Aorta (tissue), 5 donors: ENCODE data around the gene FALEC. TPM values are rescaled to one million over a fixed set of nuclear protein-coding genes. Genes with fewer than 3 reads are reported as not detected.

Experiments used
- ATAC-seq: fragments of 200-7000 bp; cut with Tn5 transposase; one replicate; pipeline ENCODE4 v1.9.1; 2022; ENCODE audit warnings: moderate library complexity; ENCODE audit not compliant: low FRiP score
- DNase-seq, 2 donors: peaks; one replicate each; pipeline ENCODE4 v3.0.0-alpha.2; 2020
- H3K27ac ChIP-seq, 2 donors: one replicate each; pipeline ENCODE4 v1.5.1; 2013; ENCODE audit warnings: low read length in 2 of 2, mild to moderate bottlenecking in 2 of 2, moderate library complexity in 2 of 2, control low read depth in 1 of 2, inconsistent platforms in 1 of 2, low read depth in 1 of 2
- H3K27me3 ChIP-seq, 2 donors: one replicate each; pipeline ENCODE4 v1.6.1; 2013; ENCODE audit warnings: control low read depth in 1 of 2, low read length in 1 of 2, mild to moderate bottlenecking in 1 of 2, moderate library complexity in 1 of 2; ENCODE audit not compliant: insufficient read depth in 2 of 2, control insufficient read depth in 1 of 2
- H3K36me3 ChIP-seq, 2 donors: one replicate each; pipeline ENCODE4 v1.6.1; 2013; ENCODE audit warnings: control low read depth in 1 of 2, low read length in 1 of 2, mild to moderate bottlenecking in 1 of 2; ENCODE audit not compliant: insufficient read depth in 2 of 2, control insufficient read depth in 1 of 2
- H3K4me1 ChIP-seq, 2 donors: one replicate each; pipeline ENCODE4 v1.6.1; 2013; ENCODE audit warnings: low read length in 2 of 2, control low read depth in 1 of 2, mild to moderate bottlenecking in 1 of 2, moderate library complexity in 1 of 2; ENCODE audit not compliant: insufficient read depth in 2 of 2, control insufficient read depth in 1 of 2
- H3K4me3 ChIP-seq, 2 donors: one replicate each; pipeline ENCODE4 v1.5.1; 2013; ENCODE audit warnings: low read length in 2 of 2, control low read depth in 1 of 2, mild to moderate bottlenecking in 1 of 2
- H3K9me3 ChIP-seq: one replicate; pipeline ENCODE4 v1.6.1; 2013; ENCODE audit warnings: mild to moderate bottlenecking, low read length; ENCODE audit not compliant: control insufficient read depth
- WGBS, 2 donors: extraction: QIAGEN DNeasy Blood & Tissue Kit; methylation state at CpG; one replicate each; pipeline ENCODE4 v1.1.7; 2013; 5-methylcytosine and 5-hydroxymethylcytosine counted together
- intact Hi-C, 2 donors: fragments of 100-400 bp; cut with DNase I; formaldehyde crosslinking; loops; one replicate each; pipeline versions ENCODE4 v1.14.2 to v1.15.0; 2022
- polyA plus RNA-seq, 2 donors: library from polyadenylated mRNA; stranded (reverse); fragments of 200-250 nt; gene quantifications; one replicate each; pipeline ENCODE4 v1.2.3, GENCODE V29; 2013
- total RNA-seq, 2 donors: library from RNA; stranded (reverse); fragmentation: NEBNext Ultra II Directional; extraction: Animal tissue kit (Norgen Biotek cat#: 25700); gene quantifications; one replicate each; pipeline ENCODE4 v1.2.1, GENCODE V29; 2021
- donor health status: healthy with polysubstance abuse.
- donor health status: Bipolar disorder and iron deficiency.
- donor health status: DM: no; HTN: no; CAD: no.
- donor health status: DM: no; HTN: no; CAD: no.
- donor health status: DM: yes; HTN: yes; CAD: no.

FALEC gene
- total and polyA plus RNA-seq, 4 donors, result 0.99 to 1.1 TPM; not detected in 2

DNA sequence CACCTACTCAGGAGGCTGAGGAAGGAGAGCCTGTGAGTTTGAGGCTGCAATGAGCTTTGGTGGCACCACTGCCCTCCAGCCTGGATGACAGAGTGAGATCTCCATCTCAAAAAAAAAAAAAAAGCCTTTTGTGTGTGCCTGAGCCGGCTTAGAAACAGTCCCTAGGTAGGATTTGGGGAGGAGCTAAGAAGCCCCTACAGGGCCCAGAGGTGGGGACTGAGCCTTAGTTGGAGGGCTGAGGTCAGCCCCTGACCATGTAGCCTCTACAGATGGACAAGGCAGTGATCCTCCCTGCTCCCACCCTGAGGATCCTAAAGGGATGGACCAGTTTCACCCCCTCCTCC, 36.2 kb downstream of the FALEC start:
- no peak for DNase-seq
- Histone ChIP-seq H3K36me3 (no peaks in the 10 kb centered on the region), H3K4me1 (peaks cover 0 to 3% of the 10 kb centered on the region in 2 donors), H3K27me3 (no peaks in the 10 kb centered on the region), H3K4me3 (no peak overlapping the region), H3K27ac (peak overlapping the region in 1 of 2 donors; percentile 6), H3K9me3 (no peaks in the 10 kb centered on the region)
- intact Hi-C loops, result no loop called here
- 25 to 42% methylated on average over 1 of the region's 1 CpG for WGBS, 2 donors
- ATAC-seq, result no peak

DNA sequence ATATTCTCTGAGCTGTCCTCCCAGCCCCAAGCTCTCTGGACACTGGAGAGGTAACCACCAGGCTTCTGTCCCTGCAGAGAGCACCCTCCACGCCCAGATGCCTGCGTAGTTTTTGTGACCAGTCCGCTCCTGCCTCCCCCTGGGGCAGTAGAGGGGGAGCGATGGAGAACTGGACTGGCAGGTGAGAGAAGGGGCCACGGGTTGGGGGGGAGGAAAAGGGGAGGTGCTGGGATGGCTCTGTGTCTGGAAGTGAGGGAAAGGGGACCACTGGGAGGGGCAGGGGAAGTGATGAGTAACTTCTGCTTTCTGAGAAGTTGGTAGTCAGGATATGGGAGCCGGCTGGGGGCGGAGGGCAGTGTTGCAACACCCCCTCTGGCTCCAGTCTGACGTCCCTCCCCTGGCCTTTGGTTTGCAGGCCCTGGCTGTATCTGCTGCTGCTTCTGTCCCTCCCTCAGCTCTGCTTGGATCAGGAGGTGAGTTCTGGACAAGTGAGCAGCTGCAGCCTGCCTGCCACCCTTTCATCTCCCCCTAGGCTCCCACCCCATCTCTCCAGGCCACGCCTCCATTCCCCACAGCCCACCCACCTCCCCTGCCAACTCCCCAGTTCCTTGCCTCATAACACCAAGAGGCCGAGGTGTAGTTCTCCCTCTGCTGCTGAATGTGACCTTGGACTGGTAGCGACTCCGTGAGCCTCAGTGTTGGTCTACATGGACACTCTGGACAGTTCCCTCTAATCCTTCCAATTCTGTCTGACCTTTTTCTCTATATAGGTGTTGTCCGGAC, 36.8 kb downstream of the FALEC start:
- ATAC-seq (peak; percentile 77), DNase-seq (peak; percentile 95)
- no peaks in the 10 kb centered on the region for H3K9me3 ChIP-seq
- H3K36me3 ChIP-seq, result no peaks in the 10 kb centered on the region
- peak overlapping the region in 1 of 2 donors; percentile 6 for H3K27ac ChIP-seq
- peaks cover 0 to 3% of the 10 kb centered on the region in 2 donors for H3K4me1 ChIP-seq
- no peak overlapping the region for H3K4me3 ChIP-seq
- intact Hi-C loops, result no loop called here
- no peaks in the 10 kb centered on the region for H3K27me3 ChIP-seq
- WGBS, 2 donors, result 35 to 41% methylated on average over 12 to 13 of the region's 13 CpGs

DNA sequence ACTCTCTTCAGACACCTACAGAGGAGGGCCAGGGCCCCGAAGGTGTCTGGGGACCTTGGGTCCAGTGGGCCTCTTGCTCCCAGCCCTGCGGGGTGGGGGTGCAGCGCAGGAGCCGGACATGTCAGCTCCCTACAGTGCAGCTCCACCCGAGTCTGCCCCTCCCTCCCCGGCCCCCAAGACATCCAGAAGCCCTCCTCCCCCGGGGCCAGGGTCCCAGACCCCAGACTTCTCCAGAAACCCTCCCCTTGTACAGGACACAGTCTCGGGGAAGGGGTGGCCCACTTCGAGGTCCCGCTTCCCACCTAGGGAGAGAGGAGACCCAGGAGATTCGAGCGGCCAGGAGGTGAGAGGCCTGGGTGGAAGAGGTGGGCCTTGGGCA, 37.3 kb downstream of the FALEC start:
- 71 to 72% methylated on average over 12 of the region's 12 CpGs for WGBS, 2 donors
- ATAC-seq (no peak), DNase-seq (peak; percentile 56 to 80)
- Histone ChIP-seq H3K36me3 (no peaks in the 10 kb centered on the region), H3K27me3 (no peaks in the 10 kb centered on the region), H3K27ac (no peak overlapping the region), H3K4me3 (no peak overlapping the region), H3K4me1 (peaks cover 0 to 3% of the 10 kb centered on the region in 2 donors), H3K9me3 (no peaks in the 10 kb centered on the region)
- intact Hi-C loops, result no loop called here

DNA sequence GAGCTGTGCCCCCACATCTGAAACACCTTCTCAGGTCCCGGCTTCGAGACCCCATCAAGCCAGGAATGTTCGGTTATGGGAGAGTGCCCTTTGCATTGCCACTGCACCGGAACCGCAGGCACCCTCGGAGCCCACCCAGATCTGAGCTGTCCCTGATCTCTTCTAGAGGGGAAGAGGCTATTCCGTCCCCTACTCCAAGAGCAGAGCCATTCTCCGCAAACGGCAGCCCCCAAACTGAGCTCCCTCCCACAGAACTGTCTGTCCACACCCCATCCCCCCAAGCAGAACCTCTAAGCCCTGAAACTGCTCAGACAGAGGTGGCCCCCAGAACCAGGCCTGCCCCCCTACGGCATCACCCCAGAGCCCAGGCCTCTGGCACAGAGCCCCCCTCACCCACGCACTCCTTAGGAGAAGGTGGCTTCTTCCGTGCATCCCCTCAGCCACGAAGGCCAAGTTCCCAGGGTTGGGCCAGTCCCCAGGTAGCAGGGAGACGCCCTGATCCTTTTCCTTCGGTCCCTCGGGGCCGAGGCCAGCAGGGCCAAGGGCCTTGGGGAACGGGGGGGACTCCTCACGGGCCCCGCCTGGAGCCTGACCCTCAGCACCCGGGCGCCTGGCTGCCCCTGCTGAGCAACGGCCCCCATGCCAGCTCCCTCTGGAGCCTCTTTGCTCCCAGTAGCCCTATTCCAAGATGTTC, 38.0 kb downstream of the FALEC start:
- H3K9me3 ChIP-seq, result no peaks in the 10 kb centered on the region
- 62 to 72% methylated on average over 21 to 23 of the region's 23 CpGs for WGBS, 2 donors
- H3K27ac ChIP-seq, result no peak overlapping the region
- peak; percentile 53 to 74 for DNase-seq
- peaks cover 0 to 3% of the 10 kb centered on the region in 2 donors for H3K4me1 ChIP-seq
- no peak for ATAC-seq
- intact Hi-C loops, result no loop called here
- H3K4me3 ChIP-seq, result no peak overlapping the region
- H3K36me3 ChIP-seq, result no peaks in the 10 kb centered on the region
- H3K27me3 ChIP-seq, result no peaks in the 10 kb centered on the region

DNA sequence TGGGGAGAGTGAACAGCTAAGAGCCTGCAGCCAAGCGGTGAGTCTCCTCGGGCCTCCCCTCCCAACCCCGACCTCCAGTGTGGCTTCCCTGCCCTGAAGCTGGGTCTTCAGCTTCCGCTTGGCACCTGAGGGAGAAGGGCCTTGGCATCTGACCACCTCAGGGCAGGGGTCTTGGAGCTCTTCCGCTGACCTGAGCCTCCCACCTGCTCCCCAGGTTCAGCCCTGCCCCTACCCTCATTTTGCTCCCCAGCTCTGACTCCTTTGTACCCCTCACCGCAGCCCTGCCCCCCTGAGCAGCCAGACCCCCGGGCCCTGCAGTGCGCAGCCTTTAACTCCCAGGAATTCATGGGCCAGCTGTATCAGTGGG, 38.5 kb downstream of the FALEC start:
- ATAC-seq (no peak), DNase-seq (peak in 1 of 2 donors; percentile 74)
- Histone ChIP-seq H3K27me3 (no peaks in the 10 kb centered on the region), H3K4me3 (no peak overlapping the region), H3K4me1 (peaks cover 0 to 3% of the 10 kb centered on the region in 2 donors), H3K36me3 (no peaks in the 10 kb centered on the region), H3K27ac (no peak overlapping the region), H3K9me3 (no peaks in the 10 kb centered on the region)
- intact Hi-C loops, result no loop called here
- 78 to 81% methylated on average over 8 of the region's 8 CpGs for WGBS, 2 donors

DNA sequence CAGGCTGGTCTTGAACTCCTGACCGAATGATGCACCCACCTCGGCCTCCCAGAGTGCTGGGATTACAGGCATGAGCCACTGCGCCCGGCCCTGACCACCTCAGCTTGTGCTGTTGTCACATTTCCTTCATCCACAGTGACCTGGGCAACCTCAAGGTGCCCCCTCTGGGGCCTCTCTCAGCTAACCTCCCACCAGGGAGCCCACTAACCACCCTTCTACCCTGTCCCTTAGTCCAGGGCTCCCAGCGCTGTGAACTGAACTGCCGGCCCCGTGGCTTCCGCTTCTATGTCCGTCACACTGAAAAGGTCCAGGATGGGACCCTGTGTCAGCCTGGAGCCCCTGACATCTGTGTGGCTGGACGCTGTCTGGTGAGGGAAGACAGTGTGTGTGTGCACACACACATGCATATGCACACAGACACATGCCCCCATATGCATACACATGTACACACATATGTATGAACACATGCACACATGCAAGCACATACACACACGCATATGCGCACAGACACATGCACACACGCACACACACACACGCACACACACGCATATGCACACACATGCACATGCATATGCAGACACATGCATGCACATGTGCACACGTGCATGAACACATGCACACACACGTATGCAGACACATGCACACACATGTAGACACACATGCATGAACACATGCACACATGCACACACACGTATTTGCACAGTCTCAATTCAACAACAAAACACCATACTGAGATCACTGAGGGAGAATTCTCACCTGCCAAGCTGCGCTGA, 39.8 kb downstream of the FALEC start:
- ATAC-seq (no peak), DNase-seq (peak; percentile 32 to 67)
- Histone ChIP-seq H3K27me3 (no peaks in the 10 kb centered on the region), H3K4me3 (no peak overlapping the region), H3K27ac (no peak overlapping the region), H3K36me3 (no peaks in the 10 kb centered on the region), H3K4me1 (peaks cover 0 to 3% of the 10 kb centered on the region in 2 donors), H3K9me3 (no peaks in the 10 kb centered on the region)
- intact Hi-C loops, result loop anchor here in 1 of 2 donors (5.0 kb wide), 1 partner anchor 93 kb away; no protein-coding TSS in a partner anchor
- 73 to 78% methylated on average over 19 of the region's 19 CpGs for WGBS, 2 donors

DNA sequence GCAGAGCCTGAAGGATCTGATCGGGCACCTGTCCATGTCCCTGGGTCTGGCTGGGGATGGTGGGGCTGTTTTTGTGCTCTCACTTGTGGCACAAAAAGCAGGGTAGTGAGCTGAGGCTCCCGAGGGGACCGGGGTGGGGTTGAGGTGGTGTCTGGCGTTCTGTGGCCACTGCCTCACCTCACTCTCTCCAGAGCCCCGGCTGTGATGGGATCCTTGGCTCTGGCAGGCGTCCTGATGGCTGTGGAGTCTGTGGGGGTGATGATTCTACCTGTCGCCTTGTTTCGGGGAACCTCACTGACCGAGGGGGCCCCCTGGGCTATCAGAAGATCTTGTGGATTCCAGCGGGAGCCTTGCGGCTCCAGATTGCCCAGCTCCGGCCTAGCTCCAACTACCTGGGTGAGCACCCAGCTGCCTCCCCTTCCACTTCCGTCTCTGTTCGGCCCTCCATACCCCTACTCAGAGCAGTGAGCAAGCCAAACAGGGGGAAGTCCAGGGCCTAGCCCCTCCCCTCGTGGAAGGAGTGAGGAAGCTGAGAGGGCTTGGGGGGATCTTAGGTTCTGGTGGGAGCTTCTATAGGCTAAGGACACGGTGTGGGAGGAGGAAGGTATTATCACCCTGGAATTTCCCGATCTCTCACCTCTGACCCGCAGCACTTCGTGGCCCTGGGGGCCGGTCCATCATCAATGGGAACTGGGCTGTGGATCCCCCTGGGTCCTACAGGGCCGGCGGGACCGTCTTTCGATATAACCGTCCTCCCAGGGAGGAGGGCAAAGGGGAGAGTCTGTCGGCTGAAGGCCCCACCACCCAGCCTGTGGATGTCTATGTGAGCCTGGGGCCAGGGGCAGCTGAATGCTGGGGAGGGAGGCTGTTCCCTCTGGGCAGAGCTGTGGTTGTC, 40.7 kb downstream of the FALEC start:
- Histone ChIP-seq H3K9me3 (no peaks in the 10 kb centered on the region), H3K36me3 (no peaks in the 10 kb centered on the region), H3K4me1 (peaks cover 0 to 3% of the 10 kb centered on the region in 2 donors), H3K4me3 (no peak overlapping the region), H3K27me3 (no peaks in the 10 kb centered on the region), H3K27ac (no peak overlapping the region)
- no peak for ATAC-seq
- DNase-seq, result peak; percentile 47 to 74
- intact Hi-C loops, result loop anchor here in 1 of 2 donors (5.0 kb wide), 1 partner anchor 94 kb away; no protein-coding TSS in a partner anchor
- 59 to 66% methylated on average over 25 to 26 of the region's 26 CpGs for WGBS, 2 donors

DNA sequence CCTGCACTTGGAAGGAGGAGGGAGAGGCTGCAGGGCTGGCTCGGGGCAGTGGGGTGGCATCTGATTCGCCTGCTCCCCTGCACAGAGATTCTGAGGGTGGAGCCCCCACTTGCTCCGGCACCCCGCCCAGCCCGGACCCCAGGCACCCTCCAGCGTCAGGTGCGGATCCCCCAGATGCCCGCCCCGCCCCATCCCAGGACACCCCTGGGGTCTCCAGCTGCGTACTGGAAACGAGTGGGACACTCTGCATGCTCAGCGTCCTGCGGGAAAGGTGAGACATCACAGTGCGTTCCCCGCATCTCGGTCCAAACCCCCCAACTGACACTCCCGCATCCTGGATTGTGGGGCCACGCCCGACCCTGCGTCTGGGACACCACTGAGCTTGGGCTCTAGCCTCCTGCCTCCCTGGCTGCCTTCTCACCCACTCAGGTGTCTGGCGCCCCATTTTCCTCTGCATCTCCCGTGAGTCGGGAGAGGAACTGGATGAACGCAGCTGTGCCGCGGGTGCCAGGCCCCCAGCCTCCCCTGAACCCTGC, 41.6 kb downstream of the FALEC start:
- DNase-seq, result peak; percentile 44 to 79
- intact Hi-C loops, result loop anchor here in 1 of 2 donors (5.0 kb wide), 1 partner anchor 95 kb away; no protein-coding TSS in a partner anchor
- H3K27me3 ChIP-seq, result no peaks in the 10 kb centered on the region
- H3K4me1 ChIP-seq, result no peaks in the 10 kb centered on the region
- H3K9me3 ChIP-seq, result no peaks in the 10 kb centered on the region
- no peak for ATAC-seq
- no peak overlapping the region for H3K4me3 ChIP-seq
- no peak overlapping the region for H3K27ac ChIP-seq
- H3K36me3 ChIP-seq, result no peaks in the 10 kb centered on the region
- WGBS, 2 donors, result 82 to 86% methylated on average over 26 of the region's 26 CpGs
